Parietal lobe (tissue), 1 donor: Measurements from ENCODE around the gene PARP8. TPM values are rescaled to one million over a fixed set of nuclear protein-coding genes. Genes with fewer than 3 reads are reported as not detected.

Experiments used
- total RNA-seq: library from RNA; depleted of rRNA; stranded (reverse); fragments of >200 nt; gene quantifications from one replicate; pipeline ENCODE4 v1.2.3, GENCODE V29; 2014

Gene PARP8
- 61.3 TPM for total RNA-seq

GRCh38 chr5:50666261-50667022 is at the start of gene PARP8:
PARP8 (plus strand) TSS chr5:50666637; CDS start chr5:50667096, 459 bp downstream.

Other genes with a start within 250 kb of the PARP8 start
- 3.1 TPM for gene EMB, start 225.3 kb upstream of the PARP8 start, total RNA-seq